Vagina (tissue), 2 donors: ENCODE data around the gene HNRNPH1.
"Not testable (repeated sequence)": the region's sequence is repeated elsewhere in the genome, so short reads cannot be mapped to it uniquely, and the experiment has no call there.

Experiments used
- POLR2AphosphoS5 ChIP-seq, 2 donors: sonication (generic); formaldehyde crosslinking; IDR thresholded peaks; one replicate each; pipeline ENCODE4 v1.9.0; 2017; ENCODE audit warnings: antibody characterized with exemption in 2 of 2, mild to moderate bottlenecking in 2 of 2, low read depth in 1 of 2; ENCODE audit not compliant: insufficient read depth in 1 of 2
- TF ChIP-seq, protein P1 (sequence below), 3 experiments: fragments of 450-650 bp in 2 of 3; fragments of 200-600 bp in 1 of 3; sonication (generic) in 1 of 3; IDR thresholded peaks; one replicate each; pipeline ENCODE4 v1.5.1; 2017 to 2019; ENCODE audit warnings: antibody characterized with exemption in 3 of 3, mild to moderate bottlenecking in 2 of 3, moderate library complexity in 2 of 3

DNA sequence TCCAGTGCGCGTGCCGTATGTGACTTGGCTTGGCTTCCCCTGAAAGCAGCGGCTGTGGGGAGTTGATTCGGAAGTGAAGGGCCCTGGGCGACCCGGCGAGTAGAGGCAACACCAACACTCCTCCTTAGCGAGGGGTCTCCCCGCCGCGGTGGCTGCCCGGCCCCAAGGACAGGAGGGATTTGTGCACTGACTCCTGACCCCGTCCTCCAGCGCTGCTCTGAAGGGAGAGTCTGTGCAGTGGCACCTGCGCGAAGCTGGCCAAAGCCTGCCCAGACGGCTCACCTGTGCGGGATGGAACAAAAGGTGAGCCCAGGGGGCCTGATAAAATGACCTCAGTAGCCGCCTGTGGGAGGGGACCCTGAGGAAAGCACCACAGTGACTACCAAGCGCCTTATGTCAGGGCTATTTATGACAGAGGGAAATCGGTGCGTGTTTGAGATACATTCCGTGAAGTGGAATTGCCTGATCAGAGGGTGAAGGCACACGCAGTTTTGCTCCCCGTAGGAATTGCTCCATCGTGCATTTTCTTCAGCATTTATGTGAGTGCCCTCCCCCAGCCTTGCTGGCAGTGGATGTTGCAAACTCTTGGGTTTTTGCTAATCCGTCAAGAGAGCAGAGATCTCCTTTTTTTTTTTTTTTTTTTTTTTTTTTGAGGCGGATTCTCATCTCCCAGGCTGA is 34.8 kb upstream of the HNRNPH1 start:
- TF ChIP-seq, protein P1, sequence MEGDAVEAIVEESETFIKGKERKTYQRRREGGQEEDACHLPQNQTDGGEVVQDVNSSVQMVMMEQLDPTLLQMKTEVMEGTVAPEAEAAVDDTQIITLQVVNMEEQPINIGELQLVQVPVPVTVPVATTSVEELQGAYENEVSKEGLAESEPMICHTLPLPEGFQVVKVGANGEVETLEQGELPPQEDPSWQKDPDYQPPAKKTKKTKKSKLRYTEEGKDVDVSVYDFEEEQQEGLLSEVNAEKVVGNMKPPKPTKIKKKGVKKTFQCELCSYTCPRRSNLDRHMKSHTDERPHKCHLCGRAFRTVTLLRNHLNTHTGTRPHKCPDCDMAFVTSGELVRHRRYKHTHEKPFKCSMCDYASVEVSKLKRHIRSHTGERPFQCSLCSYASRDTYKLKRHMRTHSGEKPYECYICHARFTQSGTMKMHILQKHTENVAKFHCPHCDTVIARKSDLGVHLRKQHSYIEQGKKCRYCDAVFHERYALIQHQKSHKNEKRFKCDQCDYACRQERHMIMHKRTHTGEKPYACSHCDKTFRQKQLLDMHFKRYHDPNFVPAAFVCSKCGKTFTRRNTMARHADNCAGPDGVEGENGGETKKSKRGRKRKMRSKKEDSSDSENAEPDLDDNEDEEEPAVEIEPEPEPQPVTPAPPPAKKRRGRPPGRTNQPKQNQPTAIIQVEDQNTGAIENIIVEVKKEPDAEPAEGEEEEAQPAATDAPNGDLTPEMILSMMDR (IDR thresholded peaks at IDR 0.05): not testable (repeated sequence)
- not testable (repeated sequence) for TF ChIP-seq POLR2AphosphoS5 (IDR thresholded peaks at IDR 0.05; ENCODE audit: insufficient read depth in 1 of 2, low read depth in 1 of 2)
